Measurements from ENCODE around the gene PNPT1.
"Not testable (repeated sequence)": the region's sequence is repeated elsewhere in the genome, so short reads cannot be mapped to it uniquely, and the experiment has no call there.

PNPT1 gene

GRCh38 chr2:55721596-55722215, 28.1 kb upstream of the PNPT1 start:
- in situ Hi-C loops (cut with MboI; ENCODE audit: low sequenced_read_pairs, unreplicated experiment) = loop anchor here (25.0 kb wide), 1 partner anchor 241 kb away; no protein-coding TSS in a partner anchor
- TF ChIP-seq CTCF (IDR thresholded peaks at IDR 0.05; ENCODE audit: borderline replicate concordance, control extremely low read depth, extremely low read depth, insufficient read depth, missing control alignments) = no peak
- no peak for DNase-seq (ENCODE audit: low spot score)

DNA sequence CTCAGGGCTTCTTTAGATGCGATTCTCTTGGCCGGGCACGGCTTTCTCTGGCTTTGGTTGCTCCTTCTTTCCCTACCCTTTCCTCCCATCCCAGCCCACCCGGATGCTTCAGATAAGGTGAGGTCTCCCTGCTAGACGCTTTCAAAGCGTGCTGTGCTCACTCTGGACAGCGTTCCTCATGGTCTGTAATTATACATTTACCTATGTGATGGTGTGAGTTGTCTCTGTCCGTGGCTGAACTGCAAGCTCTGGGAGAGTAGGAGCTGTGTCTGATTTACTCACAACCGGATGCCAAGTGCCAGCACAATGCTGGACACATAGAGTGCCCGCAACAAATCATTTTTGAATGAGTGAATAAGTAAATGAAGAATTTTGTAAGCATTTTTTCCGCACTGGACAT, 26.8 kb upstream of the PNPT1 start:
- no peak for DNase-seq (ENCODE audit: low spot score)
- no peak for TF ChIP-seq CTCF (IDR thresholded peaks at IDR 0.05; ENCODE audit: borderline replicate concordance, control extremely low read depth, extremely low read depth, insufficient read depth, missing control alignments)

GRCh38 chr2:55719852-55720251, 26.2 kb upstream of the PNPT1 start:
- in situ Hi-C loops (cut with MboI; ENCODE audit: low sequenced_read_pairs, unreplicated experiment) = loop anchor here (25.0 kb wide), 1 partner anchor 242 kb away; no protein-coding TSS in a partner anchor
- TF ChIP-seq CTCF (IDR thresholded peaks at IDR 0.05; ENCODE audit: borderline replicate concordance, control extremely low read depth, extremely low read depth, insufficient read depth, missing control alignments) = no peak
- no peak for DNase-seq (ENCODE audit: low spot score)

More for the DNA sequence above, 26.8 kb upstream of the PNPT1 start:
- in situ Hi-C loops (cut with MboI; ENCODE audit: low sequenced_read_pairs, unreplicated experiment) = loop anchor here (25.0 kb wide), 1 partner anchor 242 kb away; no protein-coding TSS in a partner anchor

DNA sequence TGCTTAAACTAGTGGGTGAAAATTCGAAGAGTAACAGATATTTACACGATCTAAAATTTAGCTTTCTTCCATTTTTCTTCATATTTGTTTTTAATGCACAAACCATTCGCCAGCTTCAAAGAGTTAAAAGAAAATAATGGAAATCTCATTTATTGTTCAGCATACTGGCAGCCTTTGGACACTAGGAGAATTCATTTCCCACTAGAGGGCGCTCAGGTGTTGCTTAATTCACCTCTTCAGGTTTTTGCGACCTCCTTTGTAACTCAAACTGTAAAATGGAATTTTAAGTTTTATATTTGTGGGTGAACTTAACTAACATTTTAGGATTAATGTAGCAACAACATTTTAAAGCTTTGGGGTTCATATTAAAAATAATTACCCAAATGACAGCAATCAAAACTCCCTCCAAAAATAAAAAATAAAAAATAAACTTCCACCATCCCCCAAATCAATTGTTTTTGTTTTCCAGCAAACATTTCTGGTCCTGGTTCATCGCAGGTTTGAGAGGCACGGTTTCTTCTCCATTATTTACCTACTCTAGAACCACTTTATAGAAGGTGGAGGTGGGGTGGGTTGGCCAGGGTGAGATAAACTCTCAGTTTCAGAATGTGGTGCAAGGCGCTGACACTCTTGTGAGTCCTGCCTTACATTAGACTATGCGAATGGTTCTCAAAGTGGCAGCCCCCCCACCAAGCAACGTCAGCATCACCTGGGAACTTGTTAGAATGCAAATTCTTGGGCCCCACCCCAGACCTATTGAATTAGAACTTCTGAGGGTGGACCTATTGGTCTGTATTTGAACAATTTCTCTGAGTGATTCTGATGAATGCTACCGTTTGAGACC, 24.7 kb upstream of the PNPT1 start:
- peak; percentile 58 for TF ChIP-seq CTCF (IDR thresholded peaks at IDR 0.05; ENCODE audit: borderline replicate concordance, control extremely low read depth, extremely low read depth, insufficient read depth, missing control alignments)
- DNase-seq (ENCODE audit: low spot score) = peak; percentile 58
- in situ Hi-C loops (cut with MboI; ENCODE audit: low sequenced_read_pairs, unreplicated experiment) = loop anchor here (25.0 kb wide), 1 partner anchor 244 kb away; no protein-coding TSS in a partner anchor

DNA sequence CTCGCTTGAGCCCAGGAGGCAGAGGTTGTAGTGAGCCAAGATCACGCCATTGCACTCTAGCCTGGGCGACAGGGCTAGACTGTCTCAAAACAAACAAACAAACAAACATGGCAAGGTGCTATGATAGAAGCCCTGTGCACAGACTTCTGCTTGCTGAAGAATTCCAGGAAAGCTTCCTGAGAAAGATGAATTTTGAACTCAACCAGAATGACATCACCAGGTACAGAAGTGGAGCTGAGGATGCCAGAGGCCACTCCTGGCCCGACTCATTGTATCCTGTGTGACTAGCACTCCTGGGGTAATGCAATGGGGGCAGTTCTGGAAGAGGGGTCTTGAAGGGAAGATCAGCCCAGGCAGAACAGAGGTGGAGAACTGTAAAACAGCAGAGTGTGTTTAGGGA, 22.0 kb upstream of the PNPT1 start:
- in situ Hi-C loops (cut with MboI; ENCODE audit: low sequenced_read_pairs, unreplicated experiment) = loop anchor here (25.0 kb wide), 1 partner anchor 247 kb away; no protein-coding TSS in a partner anchor
- no peak for TF ChIP-seq CTCF (IDR thresholded peaks at IDR 0.05; ENCODE audit: borderline replicate concordance, control extremely low read depth, extremely low read depth, insufficient read depth, missing control alignments)
- no peak for DNase-seq (ENCODE audit: low spot score)

DNA sequence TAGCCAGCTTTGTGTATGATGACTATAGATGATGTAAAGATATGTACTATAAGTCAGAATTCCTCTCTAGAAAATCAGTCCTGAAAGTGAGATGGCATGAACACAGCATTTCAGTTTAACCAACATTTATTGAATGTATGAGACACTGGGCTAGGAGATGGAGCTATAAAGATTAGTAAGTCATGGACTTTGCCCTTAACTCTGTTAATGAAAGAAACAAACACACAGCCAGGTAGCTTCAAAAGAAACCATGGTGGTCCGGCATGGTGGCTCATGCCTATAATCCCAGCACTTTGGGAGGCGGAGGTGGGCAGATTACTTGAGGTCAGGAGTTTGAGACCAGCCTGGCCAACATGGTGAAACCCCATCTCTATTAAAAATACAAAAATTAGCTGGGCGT, 21.5 kb upstream of the PNPT1 start:
- not testable (repeated sequence) for DNase-seq (ENCODE audit: low spot score)
- in situ Hi-C loops (cut with MboI; ENCODE audit: low sequenced_read_pairs, unreplicated experiment) = loop anchor here (25.0 kb wide), 1 partner anchor 247 kb away; no protein-coding TSS in a partner anchor
